HG02981 (cell line): ENCODE results near the gene NOXA1.

Source experiments
- ATAC-seq: cut with Tn5 transposase; IDR thresholded peaks from one replicate; pipeline ENCODE4 v1.9.1; 2021; ENCODE audit warnings: mild to moderate bottlenecking, moderate library complexity; ENCODE audit not compliant: unreplicated experiment

Gene NOXA1

GRCh38 chr9:137387114-137387890 is 35.9 kb upstream of the NOXA1 start:
- ATAC-seq: no peak

- ATAC-seq: no peak
Observed at GRCh38 chr9:137387891-137388560, 35.2 kb upstream of the NOXA1 start.

- no peak for ATAC-seq
Observed at GRCh38 chr9:137388589-137389427, 34.4 kb upstream of the NOXA1 start.

- ATAC-seq: no peak
Observed at GRCh38 chr9:137389428-137389746, 33.8 kb upstream of the NOXA1 start.

GRCh38 chr9:137390553-137391410 is 32.4 kb upstream of the NOXA1 start:
- no peak for ATAC-seq

DNA sequence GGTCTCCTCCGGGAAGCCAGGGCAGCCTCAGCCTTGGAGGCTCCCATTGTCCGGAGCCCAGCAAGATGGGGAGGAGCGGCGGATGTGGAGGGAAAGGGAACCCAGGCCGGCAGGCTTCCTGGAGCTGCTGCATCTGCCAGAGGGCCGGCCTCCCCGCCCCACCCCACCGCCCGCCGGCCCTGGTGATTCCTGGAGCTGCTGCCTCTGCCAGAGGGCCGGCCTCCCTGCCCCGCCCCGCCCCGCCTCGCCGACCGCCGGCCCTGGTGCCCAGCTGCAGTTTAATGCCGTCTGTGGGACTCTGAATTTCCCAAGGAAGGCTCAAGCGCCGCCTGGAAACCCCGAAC is 31.8 kb upstream of the NOXA1 start:
- no peak for ATAC-seq

GRCh38 chr9:137392232-137393007 is 30.8 kb upstream of the NOXA1 start:
- no peak for ATAC-seq

DNA sequence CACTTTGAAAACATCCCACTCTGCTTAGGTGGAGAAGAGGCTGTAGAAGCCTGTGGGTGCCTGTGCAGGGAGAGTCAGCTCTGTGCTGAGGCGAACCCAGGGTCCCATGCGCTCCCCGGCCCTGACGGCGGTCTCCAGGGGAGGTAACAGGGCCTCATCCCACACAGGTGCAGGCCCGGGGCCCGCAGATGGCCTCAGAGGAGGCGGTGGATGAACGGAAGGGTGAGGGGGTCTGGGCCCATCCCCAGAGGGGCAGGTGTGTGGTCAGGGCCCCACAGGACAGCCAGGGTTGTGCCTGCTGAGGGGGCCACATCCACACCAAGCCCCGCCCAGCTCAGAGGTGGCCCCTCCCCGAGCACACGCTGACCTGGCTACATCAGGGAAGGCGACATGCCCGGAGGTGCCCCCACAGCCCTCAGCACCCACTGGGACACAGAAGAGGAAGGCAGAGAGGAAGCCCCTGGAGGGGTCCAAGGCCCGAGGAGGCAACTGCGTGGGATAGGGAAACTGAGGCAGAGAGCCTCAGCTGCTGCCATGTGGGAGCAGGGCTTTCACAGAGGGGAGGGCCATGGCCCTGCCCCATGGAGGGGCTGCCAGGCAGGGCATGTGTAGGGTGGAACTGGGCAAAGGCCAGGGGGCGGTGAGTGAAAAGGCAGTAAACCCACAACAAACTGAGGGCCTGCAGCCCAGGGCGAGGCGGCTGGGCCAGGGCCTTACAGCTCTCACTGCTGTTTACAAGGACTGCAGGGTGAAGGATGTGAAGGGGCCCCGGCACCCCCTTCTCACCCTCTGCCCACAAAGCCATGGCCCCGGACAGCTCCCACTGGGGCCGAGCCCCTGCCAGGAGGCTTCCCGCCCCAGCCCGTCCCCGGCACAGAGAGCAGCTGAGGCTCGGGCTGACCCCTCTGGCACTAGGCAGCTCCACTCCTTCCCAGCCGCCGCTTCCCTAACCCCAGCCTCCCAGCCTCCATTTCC is 29.7 kb upstream of the NOXA1 start:
- ATAC-seq: no peak

DNA sequence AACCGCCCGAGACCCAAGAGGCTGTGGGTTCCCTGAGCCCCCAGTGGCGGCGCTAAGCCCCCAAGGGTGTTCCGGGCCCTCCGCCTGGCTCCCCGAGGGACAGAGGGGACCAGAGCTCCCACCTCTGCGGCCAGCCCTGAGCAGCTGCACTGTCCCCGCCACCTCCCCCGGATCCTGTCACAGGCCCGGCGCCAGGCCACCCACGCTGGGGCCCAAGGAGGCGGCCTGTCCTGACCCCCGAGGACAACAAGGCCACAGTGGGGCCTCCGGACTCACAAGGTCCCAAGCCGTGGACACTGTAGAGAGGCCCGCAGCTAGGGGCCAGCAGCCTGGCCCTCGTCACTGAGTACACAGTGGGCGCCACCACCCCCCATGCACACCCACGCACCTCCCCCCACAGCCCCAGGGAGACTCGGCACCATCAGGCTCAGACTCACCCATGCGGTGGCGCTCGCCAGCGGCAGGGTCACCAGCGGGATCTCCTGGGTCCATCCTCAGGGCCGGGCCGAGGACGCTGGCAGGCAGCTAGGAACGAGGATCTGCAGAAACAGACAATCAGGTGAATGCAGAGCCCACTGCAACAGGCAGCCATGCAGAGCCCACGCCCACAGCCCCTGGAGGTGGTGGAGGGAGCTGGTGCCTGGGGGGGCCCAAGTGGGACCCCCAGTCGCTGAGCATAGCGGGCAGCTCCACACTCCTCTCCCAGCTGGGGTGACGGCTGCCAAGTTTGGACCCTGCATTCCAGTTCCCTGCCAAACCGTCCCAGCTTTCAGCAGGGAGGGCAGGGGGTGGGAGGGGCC is 28.1 kb upstream of the NOXA1 start:
- no peak for ATAC-seq

- no peak for ATAC-seq
Observed at GRCh38 chr9:137395666-137396010, 27.6 kb upstream of the NOXA1 start.

DNA sequence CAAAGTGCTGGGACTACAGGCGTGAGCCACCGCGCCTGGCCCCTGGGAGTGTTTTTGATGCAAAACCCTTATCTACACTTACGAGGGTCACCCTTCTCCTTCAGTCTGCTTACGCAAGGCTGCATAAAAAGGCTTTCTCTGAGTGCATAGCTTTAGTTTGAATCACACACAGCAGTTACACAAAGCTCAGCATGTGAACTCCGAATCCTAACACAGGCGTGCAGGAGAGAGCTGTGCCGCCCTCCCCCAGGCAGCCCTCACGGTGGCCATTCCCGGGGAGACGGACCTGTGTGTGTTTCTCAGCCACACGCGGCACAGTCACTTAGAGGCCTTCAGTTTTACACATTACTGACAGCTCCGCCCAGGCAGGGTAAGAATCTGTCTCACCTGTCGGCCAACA is 27.0 kb upstream of the NOXA1 start:
- no peak for ATAC-seq

DNA sequence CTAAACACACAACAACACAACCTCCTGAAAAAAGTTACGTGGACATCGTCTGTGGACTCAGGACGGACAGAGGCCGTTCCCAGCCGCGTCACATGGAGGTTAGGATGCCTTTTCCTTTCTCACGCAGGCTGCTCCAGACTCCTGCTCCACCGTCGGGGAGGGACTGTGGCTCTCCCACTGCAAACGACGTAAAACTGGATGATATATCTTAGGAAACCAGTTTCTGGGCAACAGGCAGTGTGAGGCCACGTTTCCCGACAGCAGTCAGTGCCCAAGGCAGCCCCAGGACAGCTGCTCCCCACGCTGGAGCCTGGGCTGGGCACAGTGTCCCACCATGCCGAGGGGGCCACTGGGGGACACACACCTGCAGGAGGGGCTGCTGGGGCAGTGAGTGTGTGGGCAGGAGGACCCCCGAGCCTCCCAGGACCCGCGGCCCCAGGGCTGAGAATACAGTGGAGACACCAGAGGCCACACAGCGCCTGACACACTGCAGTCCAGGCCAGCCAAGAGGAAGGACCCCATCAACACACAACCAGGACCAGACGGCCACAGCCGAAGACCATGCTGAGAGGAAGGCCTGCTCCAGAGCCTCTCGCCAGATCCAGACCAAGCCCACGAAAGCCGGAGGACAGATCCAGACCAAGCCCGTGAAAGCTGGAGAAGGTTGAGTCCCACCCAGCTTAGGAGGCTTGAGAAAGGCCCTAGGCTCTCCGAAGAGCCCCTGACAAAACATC is 26.4 kb upstream of the NOXA1 start:
- no peak for ATAC-seq

DNA sequence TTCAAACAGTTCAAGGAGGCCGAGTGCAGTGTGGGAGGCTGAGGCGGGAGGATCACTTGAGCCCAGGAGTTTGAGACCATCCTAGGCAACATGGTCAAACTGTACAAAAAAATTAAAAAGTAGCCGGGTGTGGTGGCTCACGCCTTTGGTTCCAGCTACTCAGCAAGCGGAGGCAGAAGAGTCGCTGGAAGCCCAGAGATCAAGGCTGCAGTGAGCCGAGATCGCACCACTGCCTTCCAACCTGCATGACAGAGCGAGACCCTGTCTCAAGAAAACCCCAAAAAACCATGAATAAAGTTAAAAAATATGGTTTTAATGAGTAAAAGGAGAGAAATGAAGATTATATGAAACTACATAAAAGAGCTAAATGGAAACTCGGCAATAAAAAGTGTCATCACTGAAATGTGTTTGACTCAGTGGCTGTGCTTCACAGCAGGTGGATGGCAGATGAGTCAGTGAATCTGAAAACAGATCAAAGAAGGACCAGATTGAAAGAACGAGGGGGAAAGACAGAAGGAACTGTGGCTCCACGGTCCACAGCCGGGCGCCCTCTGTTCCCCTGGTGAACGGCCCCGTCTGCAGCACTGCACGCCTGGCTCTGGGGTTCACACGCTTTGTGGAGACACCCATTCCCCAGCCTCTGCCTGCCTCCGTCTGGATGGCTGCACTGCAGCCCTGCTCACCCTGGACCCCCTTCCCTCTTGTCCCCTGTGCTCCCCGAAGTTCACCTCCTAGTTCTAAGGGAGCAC is 25.3 kb upstream of the NOXA1 start:
- ATAC-seq: no peak

- ATAC-seq: no peak
Observed at GRCh38 chr9:137398561-137399468, 24.4 kb upstream of the NOXA1 start.

- no peak for ATAC-seq
Observed at GRCh38 chr9:137402746-137403145, 20.4 kb upstream of the NOXA1 start.

DNA sequence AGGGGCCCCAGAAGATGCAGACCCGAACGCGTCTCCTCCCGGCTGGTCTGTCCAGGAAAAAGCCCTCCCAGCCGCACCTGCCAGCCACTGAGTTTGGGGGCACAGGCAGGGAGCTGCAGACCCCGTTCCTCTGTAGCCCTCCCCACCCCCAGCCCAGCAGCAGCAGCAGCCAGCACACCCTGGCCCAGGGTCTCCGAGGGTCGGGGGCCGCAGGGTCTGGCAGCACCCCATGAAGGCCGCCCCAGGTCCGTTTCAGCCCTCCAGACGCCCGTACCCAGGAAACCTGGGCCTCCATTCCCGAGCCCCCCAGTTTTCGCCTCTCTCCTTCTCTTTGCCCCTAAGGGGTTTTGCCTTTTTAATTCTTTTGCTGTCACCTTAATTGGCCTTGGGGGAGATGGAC is 19.9 kb upstream of the NOXA1 start:
- no peak for ATAC-seq
